Osteoblast (primary cell): Measurements from ENCODE around the gene TEX30. TPM values are rescaled to one million over a fixed set of nuclear protein-coding genes. Genes with fewer than 3 reads are reported as not detected.

ENCODE experiments used
- DNase-seq: peaks from one replicate; pipeline ENCODE4 v3.0.0; 2011; ENCODE audit warnings: low spot score, mixed read lengths; ENCODE audit not compliant: insufficient read length; ENCODE audit errors: missing footprints
- H2AFZ ChIP-seq: 2 replicates; pipeline ENCODE4 v1.6.0; 2011; ENCODE audit warnings: mild to moderate bottlenecking, low read length
- H3K27ac ChIP-seq: 2 replicates; pipeline ENCODE4 v1.5.1; 2011; ENCODE audit warnings: mild to moderate bottlenecking, low read depth, low read length, moderate library complexity
- H3K27me3 ChIP-seq: 2 replicates; pipeline ENCODE4 v1.6.0; 2012; ENCODE audit warnings: mild to moderate bottlenecking, control low read depth, inconsistent platforms, low read length, moderate library complexity; ENCODE audit not compliant: insufficient read depth
- H3K36me3 ChIP-seq: 2 replicates; pipeline ENCODE4 v1.5.1; 2011; ENCODE audit warnings: mild to moderate bottlenecking, low read length, control low read depth, moderate library complexity; ENCODE audit not compliant: insufficient read depth
- H3K4me1 ChIP-seq: 2 replicates; pipeline ENCODE4 v1.5.1; 2011; ENCODE audit warnings: mild to moderate bottlenecking, low read length, control low read depth, moderate library complexity; ENCODE audit not compliant: insufficient read depth
- H3K4me2 ChIP-seq: 2 replicates; pipeline ENCODE4 v1.6.0; 2011; ENCODE audit warnings: mild to moderate bottlenecking, low read length; ENCODE audit not compliant: insufficient read depth
- H3K4me3 ChIP-seq: fragments of 200-600 bp; sonication (generic); 3 replicates; pipeline ENCODE4 v1.5.1; 2012; ENCODE audit warnings: mild to moderate bottlenecking, low read length, inconsistent platforms; ENCODE audit not compliant: insufficient read depth
- H3K79me2 ChIP-seq: 2 replicates; pipeline ENCODE4 v1.6.0; 2012; ENCODE audit warnings: mild to moderate bottlenecking, low read length, control low read depth, inconsistent platforms; ENCODE audit not compliant: insufficient read depth
- H3K9me3 ChIP-seq: 2 replicates; pipeline ENCODE4 v1.5.1; 2011; ENCODE audit warnings: low read depth, low read length, control low read depth
- H4K20me1 ChIP-seq: 2 replicates; pipeline ENCODE4 v1.6.0; 2012; ENCODE audit warnings: mild to moderate bottlenecking, low read length, control low read depth; ENCODE audit not compliant: insufficient read depth
- total RNA-seq: library from RNA; depleted of rRNA; stranded (reverse); fragments of >200 nt; gene quantifications from 2 replicates; pipeline ENCODE4 v1.2.3, GENCODE V29; 2012
- TF ChIP-seq, protein P1 (sequence below): IDR thresholded peaks from 2 replicates; pipeline ENCODE4 v1.5.1; 2011; ENCODE audit warnings: mild to moderate bottlenecking, low read depth, low read length, moderate library complexity; ENCODE audit errors: extremely low read depth

TEX30 gene
- total RNA-seq, 1 donor: 13.4 TPM

DNA sequence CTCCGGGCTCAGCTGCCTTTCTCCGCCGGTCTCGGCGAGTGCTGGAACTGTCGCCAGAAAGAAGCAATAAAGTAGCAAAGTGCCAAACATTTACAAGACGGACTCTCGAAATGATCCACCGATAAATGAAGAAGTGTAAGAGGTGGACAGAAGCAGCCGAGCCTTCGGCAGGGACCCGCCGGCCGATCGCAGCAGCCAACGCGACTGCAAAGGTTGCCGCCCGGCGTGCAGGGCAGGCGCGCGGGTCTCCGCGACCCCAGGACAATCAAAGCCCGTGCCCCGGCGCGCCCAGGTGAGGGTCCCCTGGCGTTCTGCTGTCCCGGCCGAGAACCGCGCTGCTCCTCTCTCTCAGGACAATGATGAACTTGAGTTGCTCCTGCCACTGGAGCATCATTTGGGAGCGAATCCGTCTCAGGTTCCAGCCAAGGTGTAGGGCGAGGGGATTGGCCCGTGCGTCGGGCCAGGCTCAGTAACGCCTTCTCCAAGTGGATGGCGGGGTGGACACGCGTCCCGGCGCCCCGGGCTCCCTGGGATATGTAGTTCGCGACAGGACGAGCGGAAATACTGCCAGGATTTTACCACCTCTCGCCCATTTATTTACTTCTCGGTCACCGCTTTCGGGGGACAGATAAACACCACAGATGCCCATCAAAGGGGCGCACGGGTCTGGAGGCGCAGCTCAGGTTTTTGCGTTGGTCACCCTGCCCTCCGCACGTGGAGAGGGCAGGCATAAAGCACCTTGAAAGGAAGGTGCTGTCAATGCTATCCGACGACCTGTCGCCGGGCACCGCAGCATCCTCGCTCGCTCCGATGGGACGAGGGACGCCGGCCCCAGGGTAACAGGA lies 25.2 kb upstream of the TEX30 start, which contains the start of the genes BIVM and POGLUT2:
Gene BIVM, plus strand, starts transcription at position 539 of the 845 bp plus-strand sequence. CDS start 8,149 bp downstream, outside the sequence.
Gene POGLUT2, minus strand, starts transcription at position 396 of the 845 bp plus-strand sequence. Its CDS starts 306 bp downstream, at position 90.
- TF ChIP-seq, protein P1, sequence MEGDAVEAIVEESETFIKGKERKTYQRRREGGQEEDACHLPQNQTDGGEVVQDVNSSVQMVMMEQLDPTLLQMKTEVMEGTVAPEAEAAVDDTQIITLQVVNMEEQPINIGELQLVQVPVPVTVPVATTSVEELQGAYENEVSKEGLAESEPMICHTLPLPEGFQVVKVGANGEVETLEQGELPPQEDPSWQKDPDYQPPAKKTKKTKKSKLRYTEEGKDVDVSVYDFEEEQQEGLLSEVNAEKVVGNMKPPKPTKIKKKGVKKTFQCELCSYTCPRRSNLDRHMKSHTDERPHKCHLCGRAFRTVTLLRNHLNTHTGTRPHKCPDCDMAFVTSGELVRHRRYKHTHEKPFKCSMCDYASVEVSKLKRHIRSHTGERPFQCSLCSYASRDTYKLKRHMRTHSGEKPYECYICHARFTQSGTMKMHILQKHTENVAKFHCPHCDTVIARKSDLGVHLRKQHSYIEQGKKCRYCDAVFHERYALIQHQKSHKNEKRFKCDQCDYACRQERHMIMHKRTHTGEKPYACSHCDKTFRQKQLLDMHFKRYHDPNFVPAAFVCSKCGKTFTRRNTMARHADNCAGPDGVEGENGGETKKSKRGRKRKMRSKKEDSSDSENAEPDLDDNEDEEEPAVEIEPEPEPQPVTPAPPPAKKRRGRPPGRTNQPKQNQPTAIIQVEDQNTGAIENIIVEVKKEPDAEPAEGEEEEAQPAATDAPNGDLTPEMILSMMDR: no peak
- peak within 1 kb of the TSS; percentile 97 for H3K4me2 ChIP-seq
- H2AFZ ChIP-seq: peak within 1 kb of the TSS; percentile 99
- H3K27ac ChIP-seq: peak within 1 kb of the TSS; percentile 54
- peak; percentile 99 for DNase-seq
- H3K4me3 ChIP-seq: peak within 1 kb of the TSS; percentile 94
- no peaks in the 10 kb centered on the region for H3K9me3 ChIP-seq
- peaks cover 3% of the 10 kb centered on the region for H3K36me3 ChIP-seq
- H3K4me1 ChIP-seq: peaks cover 8% of the 10 kb centered on the region
- H4K20me1 ChIP-seq: no peaks in the 10 kb centered on the region
- peaks cover 66% of the 10 kb centered on the region for H3K79me2 ChIP-seq
- no peaks in the 10 kb centered on the region for H3K27me3 ChIP-seq

DNA sequence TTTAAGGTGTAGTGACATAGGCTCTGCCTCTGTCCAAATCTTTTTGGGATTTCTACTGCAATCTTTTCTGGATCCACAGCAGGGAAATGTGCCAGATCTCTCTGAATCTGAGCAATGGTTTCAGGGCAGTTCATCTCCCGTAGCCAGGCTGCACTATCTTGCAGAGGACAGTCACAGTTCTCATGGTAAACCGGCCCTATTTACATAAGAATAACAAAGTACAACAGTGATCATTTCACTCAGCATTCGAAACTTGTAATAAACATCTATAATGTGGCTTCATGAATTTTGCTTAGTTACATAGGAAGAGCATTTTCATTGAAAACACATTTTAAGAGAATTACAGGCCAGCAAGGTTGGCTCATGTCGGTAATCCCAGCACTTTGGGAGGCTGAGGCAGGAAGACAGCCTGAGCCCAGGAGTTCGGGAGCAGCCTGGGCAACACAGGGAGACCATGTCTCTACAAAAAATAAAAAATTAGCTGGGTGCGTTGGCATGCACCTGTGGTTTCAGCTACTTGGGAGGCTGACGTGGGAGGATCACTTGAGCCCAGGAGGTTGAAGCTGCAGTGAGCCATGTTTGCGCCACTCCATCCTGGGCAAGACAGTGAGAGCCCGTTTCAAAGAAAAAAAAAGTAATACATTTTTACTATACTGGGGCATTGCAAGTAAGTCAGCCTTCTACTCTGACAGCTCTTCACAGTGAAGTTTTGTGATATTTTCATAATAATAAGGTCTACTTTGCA lies 20.2 kb upstream of the TEX30 start:
- Histone ChIP-seq H3K27ac (no peak overlapping the region), H3K36me3 (peaks cover 20% of the 10 kb centered on the region), H3K9me3 (no peaks in the 10 kb centered on the region), H3K4me2 (no peak overlapping the region), H3K79me2 (peaks cover 18% of the 10 kb centered on the region), H3K27me3 (no peaks in the 10 kb centered on the region), H3K4me1 (peaks cover 4% of the 10 kb centered on the region), H2AFZ (no peak overlapping the region), H3K4me3 (no peak overlapping the region), H4K20me1 (no peaks in the 10 kb centered on the region)
- no peak for DNase-seq
- TF ChIP-seq, protein P1: no peak

DNA sequence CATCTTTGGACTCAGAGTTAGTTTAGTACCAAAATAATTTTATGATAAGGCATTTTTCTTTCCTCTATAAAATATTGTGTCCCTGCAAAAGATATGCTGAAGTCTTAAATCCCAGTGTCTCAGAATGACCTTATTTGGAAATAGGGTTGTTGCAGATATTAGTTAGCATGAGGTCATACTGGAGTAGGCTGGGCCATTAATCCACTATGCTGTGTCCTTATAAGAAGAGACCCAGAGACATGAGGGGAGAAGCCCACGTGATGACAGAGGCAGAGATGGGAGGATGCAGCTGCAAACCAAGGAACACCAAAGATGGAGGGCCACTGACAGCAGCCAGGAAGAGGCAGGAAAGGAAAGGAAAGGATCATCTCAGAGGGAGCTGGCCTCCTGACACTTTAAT lies 18.8 kb upstream of the TEX30 start:
- Histone ChIP-seq H3K27ac (no peak overlapping the region), H3K9me3 (no peaks in the 10 kb centered on the region), H3K36me3 (peaks cover 26% of the 10 kb centered on the region), H2AFZ (no peak overlapping the region), H3K4me1 (no peaks in the 10 kb centered on the region), H3K4me2 (no peak overlapping the region), H4K20me1 (no peaks in the 10 kb centered on the region), H3K27me3 (no peaks in the 10 kb centered on the region), H3K4me3 (no peak overlapping the region), H3K79me2 (peaks cover 6% of the 10 kb centered on the region)
- TF ChIP-seq, protein P1: no peak
- peak; percentile 6 for DNase-seq

DNA sequence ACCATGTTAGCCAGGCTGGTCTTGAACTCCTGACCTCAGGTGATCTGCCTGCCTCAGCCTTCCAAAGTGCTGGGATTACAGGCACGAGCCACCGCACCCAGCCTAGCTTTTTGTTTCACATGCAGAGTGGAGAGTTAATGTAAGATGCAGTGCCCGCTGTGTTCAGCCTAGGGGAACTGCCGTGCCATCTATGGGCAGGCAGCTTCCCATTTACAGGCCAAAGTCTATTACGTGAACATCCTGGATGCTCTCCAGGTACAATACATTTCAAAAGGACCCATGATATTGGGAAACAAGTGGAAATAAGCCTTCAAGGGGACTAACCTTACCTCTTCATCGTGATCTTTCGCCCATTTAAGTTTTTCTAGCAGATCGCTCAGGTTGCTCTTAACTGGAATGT lies 15.1 kb upstream of the TEX30 start:
- Histone ChIP-seq H3K36me3 (peaks cover 32% of the 10 kb centered on the region), H3K4me3 (no peak overlapping the region)

More for the DNA sequence above, 15.1 kb upstream of the TEX30 start:
- no peak for DNase-seq
- H3K4me1 ChIP-seq: no peaks in the 10 kb centered on the region
- no peaks in the 10 kb centered on the region for H3K79me2 ChIP-seq
- H3K27ac ChIP-seq: no peak overlapping the region
- H3K27me3 ChIP-seq: no peaks in the 10 kb centered on the region
- TF ChIP-seq, protein P1: no peak
- no peaks in the 10 kb centered on the region for H4K20me1 ChIP-seq
- no peaks in the 10 kb centered on the region for H3K9me3 ChIP-seq
- no peak overlapping the region for H3K4me2 ChIP-seq
- no peak overlapping the region for H2AFZ ChIP-seq
